Astrocyte (in vitro differentiated cells and primary cell): ENCODE measurements around the gene LRRC18. TPM values are rescaled to one million over a fixed set of nuclear protein-coding genes. Genes with fewer than 3 reads are reported as not detected.

ENCODE experiments used
- DNase-seq: peaks from one replicate; pipeline ENCODE4 v3.0.0-alpha.2; 2010; ENCODE audit warnings: low read depth
- FAIRE-seq: peaks from 2 replicates; lab custom pipeline; 2011; peaks lifted over from hg19 to GRCh38; lab: Jason Lieb, UNC
- H2AFZ ChIP-seq: 2 replicates; pipeline ENCODE4 v1.6.0; 2012; ENCODE audit warnings: low read depth, low read length, inconsistent platforms
- H3K27ac ChIP-seq: 2 replicates; pipeline ENCODE4 v1.5.1; 2011; ENCODE audit warnings: low read depth, low read length, inconsistent platforms
- H3K27me3 ChIP-seq: 2 replicates; pipeline ENCODE4 v1.6.0; 2011; ENCODE audit warnings: low read length, inconsistent platforms; ENCODE audit not compliant: insufficient read depth
- H3K36me3 ChIP-seq: 2 replicates; pipeline ENCODE4 v1.5.1; 2011; ENCODE audit warnings: low read length, inconsistent platforms; ENCODE audit not compliant: insufficient read depth
- H3K4me1 ChIP-seq: 2 replicates; pipeline ENCODE4 v1.5.1; 2011; ENCODE audit warnings: low read length, inconsistent platforms; ENCODE audit not compliant: insufficient read depth
- H3K4me2 ChIP-seq: 2 replicates; pipeline ENCODE4 v1.6.0; 2012; ENCODE audit warnings: low read length, inconsistent platforms
- H3K4me3 ChIP-seq: 2 replicates; pipeline ENCODE4 v1.5.1; 2011; ENCODE audit warnings: low read depth, mild to moderate bottlenecking, low read length, inconsistent platforms; ENCODE audit not compliant: insufficient read depth
- H3K79me2 ChIP-seq: 2 replicates; pipeline ENCODE4 v1.6.0; 2012; ENCODE audit warnings: mild to moderate bottlenecking, low read length, inconsistent platforms; ENCODE audit not compliant: insufficient read depth
- H3K9ac ChIP-seq: 2 replicates; pipeline ENCODE4 v1.6.0; 2012; ENCODE audit warnings: mild to moderate bottlenecking, low read length, inconsistent platforms
- H3K9me3 ChIP-seq: 2 replicates; pipeline ENCODE4 v1.5.1; 2012; ENCODE audit warnings: low read depth, mild to moderate bottlenecking, low read length, inconsistent platforms; ENCODE audit not compliant: insufficient read depth
- H4K20me1 ChIP-seq: 2 replicates; pipeline ENCODE4 v1.6.0; 2012; ENCODE audit warnings: low read length, inconsistent platforms; ENCODE audit not compliant: insufficient read depth
- H3K27ac Mint-ChIP-seq: one replicate; pipeline ENCODE4 v1.8.0; 2021; ENCODE audit warnings: mild to moderate bottlenecking, mixed read lengths; ENCODE audit not compliant: unreplicated experiment
- H3K27me3 Mint-ChIP-seq: one replicate; pipeline ENCODE4 v1.8.0; 2021; ENCODE audit warnings: low read depth, mixed read lengths; ENCODE audit not compliant: unreplicated experiment
- H3K36me3 Mint-ChIP-seq: one replicate; pipeline ENCODE4 v1.8.0; 2021; ENCODE audit warnings: low read depth, mixed read lengths; ENCODE audit not compliant: unreplicated experiment
- H3K4me1 Mint-ChIP-seq: one replicate; pipeline ENCODE4 v1.8.0; 2021; ENCODE audit warnings: low read depth, mixed read lengths; ENCODE audit not compliant: unreplicated experiment
- H3K4me3 Mint-ChIP-seq: one replicate; pipeline ENCODE4 v1.8.0; 2021; ENCODE audit warnings: mild to moderate bottlenecking, moderate library complexity, mixed read lengths; ENCODE audit not compliant: unreplicated experiment
- H3K9me3 Mint-ChIP-seq: one replicate; pipeline ENCODE4 v1.8.0; 2021; ENCODE audit warnings: mild to moderate bottlenecking, mixed read lengths; ENCODE audit not compliant: unreplicated experiment
- EZH2 ChIP-seq: IDR thresholded peaks from 2 replicates; pipeline ENCODE4 v1.6.1; 2012; ENCODE audit warnings: mild to moderate bottlenecking, low read length, inconsistent platforms; ENCODE audit not compliant: insufficient read depth
- total RNA-seq: library from RNA; stranded (reverse); gene quantifications from 2 replicates; pipeline ENCODE4 v1.2.1, GENCODE V29; 2021
- TF ChIP-seq, protein P1 (sequence below): IDR thresholded peaks from 2 replicates; pipeline ENCODE4 v1.5.1; 2011; ENCODE audit warnings: low read depth, mild to moderate bottlenecking, inconsistent platforms, low read length, moderate library complexity; ENCODE audit not compliant: insufficient read depth

Gene LRRC18
- total RNA-seq, 1 donor from 2014 or later: not detected

DNA sequence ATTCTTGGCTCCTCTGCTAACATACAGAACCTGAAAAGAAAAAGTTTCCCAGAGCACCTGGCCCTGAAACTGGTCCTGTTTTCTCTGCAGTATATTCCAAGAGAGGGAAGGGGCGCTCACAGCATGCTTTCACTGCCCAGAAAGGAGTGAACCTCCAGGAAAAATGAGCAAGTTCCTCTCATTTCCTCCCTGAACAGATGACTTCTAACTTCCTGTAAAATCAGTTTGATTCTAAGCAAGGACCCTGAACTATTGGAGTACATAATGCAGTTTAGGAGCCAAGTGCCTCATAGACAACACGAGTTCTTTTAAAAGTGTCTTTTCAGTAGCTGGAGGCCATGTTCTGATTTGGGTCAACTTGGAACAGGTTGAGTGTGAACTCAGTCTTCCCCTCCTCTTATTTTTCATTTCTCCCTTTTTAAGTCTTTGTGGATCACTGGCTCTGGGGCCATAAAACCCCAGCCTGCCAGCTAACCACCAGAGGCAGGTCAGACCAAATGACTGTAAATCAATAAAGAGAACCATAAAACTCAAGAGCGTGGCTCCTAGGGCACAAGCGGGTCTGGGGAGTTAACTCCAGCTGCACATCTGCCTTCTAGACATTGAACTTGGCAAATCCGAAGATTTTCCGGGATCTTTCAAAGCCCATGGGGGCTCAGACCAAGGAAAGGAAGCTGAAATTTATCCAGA, 5.9 kb upstream of the LRRC18 start:
- Histone ChIP-seq H3K4me2 (no peak overlapping the region), H3K79me2 (no peaks in the 10 kb centered on the region), H3K9ac (no peak overlapping the region), H3K27me3 (peaks cover 2% of the 10 kb centered on the region), H2AFZ (no peak overlapping the region), H3K4me3 (no peak overlapping the region), H3K27ac (no peak overlapping the region), H4K20me1 (no peaks in the 10 kb centered on the region), H3K4me1 (no peaks in the 10 kb centered on the region), H3K9me3 (no peaks in the 10 kb centered on the region), H3K36me3 (no peaks in the 10 kb centered on the region)
- H3K4me1 Mint-ChIP-seq: no peaks in the 10 kb centered on the region
- H3K36me3 Mint-ChIP-seq: no peaks in the 10 kb centered on the region
- H3K4me3 Mint-ChIP-seq: no peak overlapping the region
- DNase-seq: no peak
- H3K27me3 Mint-ChIP-seq: peaks cover 25% of the 10 kb centered on the region
- TF ChIP-seq EZH2: no peak
- TF ChIP-seq, protein P1, sequence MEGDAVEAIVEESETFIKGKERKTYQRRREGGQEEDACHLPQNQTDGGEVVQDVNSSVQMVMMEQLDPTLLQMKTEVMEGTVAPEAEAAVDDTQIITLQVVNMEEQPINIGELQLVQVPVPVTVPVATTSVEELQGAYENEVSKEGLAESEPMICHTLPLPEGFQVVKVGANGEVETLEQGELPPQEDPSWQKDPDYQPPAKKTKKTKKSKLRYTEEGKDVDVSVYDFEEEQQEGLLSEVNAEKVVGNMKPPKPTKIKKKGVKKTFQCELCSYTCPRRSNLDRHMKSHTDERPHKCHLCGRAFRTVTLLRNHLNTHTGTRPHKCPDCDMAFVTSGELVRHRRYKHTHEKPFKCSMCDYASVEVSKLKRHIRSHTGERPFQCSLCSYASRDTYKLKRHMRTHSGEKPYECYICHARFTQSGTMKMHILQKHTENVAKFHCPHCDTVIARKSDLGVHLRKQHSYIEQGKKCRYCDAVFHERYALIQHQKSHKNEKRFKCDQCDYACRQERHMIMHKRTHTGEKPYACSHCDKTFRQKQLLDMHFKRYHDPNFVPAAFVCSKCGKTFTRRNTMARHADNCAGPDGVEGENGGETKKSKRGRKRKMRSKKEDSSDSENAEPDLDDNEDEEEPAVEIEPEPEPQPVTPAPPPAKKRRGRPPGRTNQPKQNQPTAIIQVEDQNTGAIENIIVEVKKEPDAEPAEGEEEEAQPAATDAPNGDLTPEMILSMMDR: no peak
- FAIRE-seq: no peak
- no peaks in the 10 kb centered on the region for H3K9me3 Mint-ChIP-seq
- no peak overlapping the region for H3K27ac Mint-ChIP-seq

DNA sequence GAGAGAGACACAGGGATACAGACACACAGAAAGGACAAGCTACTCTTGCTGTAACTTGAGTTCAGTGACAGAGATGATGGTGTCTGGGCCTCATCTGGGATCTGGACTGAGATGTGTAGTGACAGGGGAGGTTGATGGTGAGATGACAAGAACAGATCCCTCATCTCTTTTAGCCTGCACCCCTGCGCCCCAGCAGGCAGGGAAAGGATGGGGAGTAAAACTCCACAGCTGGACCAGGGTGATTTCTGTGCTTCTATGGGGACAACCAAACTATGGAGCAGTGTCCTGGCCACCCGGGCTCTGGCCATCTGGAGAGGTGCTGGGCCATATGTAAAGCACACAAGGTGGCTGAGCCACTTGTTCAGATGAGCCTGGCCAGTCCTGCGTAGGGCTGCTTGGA, 4.5 kb upstream of the LRRC18 start:
- Mint-ChIP-seq H3K9me3 (no peaks in the 10 kb centered on the region), H3K27ac (no peak overlapping the region), H3K36me3 (no peaks in the 10 kb centered on the region), H3K4me3 (no peak overlapping the region), H3K4me1 (no peaks in the 10 kb centered on the region), H3K27me3 (peaks cover 34% of the 10 kb centered on the region)
- Histone ChIP-seq H3K4me2 (no peak overlapping the region), H4K20me1 (no peaks in the 10 kb centered on the region), H3K27ac (no peak overlapping the region), H3K4me1 (no peaks in the 10 kb centered on the region), H3K79me2 (no peaks in the 10 kb centered on the region), H3K27me3 (peaks cover 2% of the 10 kb centered on the region), H2AFZ (no peak overlapping the region), H3K9ac (no peak overlapping the region), H3K4me3 (no peak overlapping the region), H3K36me3 (no peaks in the 10 kb centered on the region), H3K9me3 (no peaks in the 10 kb centered on the region)
- TF ChIP-seq, protein P1: no peak
- TF ChIP-seq EZH2: no peak
- DNase-seq: no peak
- FAIRE-seq: no peak

DNA sequence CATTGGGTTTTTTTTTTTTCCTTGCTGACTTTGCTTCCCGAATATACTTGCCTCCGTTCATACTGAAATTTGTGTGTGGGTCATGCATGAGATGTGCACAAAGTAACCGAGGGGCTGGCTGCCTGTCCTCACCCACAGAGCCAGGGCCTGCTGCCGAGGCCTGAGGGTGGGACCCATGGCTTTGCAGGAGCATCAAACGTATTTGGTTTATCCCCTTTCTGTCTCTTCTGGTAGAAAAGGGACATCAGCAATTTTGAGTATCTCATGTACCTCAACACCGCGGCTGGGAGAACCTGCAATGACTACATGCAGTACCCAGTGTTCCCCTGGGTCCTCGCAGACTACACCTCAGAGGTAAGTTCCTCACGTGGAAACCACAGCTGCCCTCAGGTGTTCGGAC, 3.5 kb upstream of the LRRC18 start:
- peaks cover 32% of the 10 kb centered on the region for H3K27me3 Mint-ChIP-seq
- H3K36me3 ChIP-seq: no peaks in the 10 kb centered on the region
- no peak overlapping the region for H3K4me2 ChIP-seq
- H3K9me3 Mint-ChIP-seq: no peaks in the 10 kb centered on the region
- H4K20me1 ChIP-seq: no peaks in the 10 kb centered on the region
- no peaks in the 10 kb centered on the region for H3K27me3 ChIP-seq
- H2AFZ ChIP-seq: no peak overlapping the region
- H3K4me1 ChIP-seq: no peaks in the 10 kb centered on the region
- no peaks in the 10 kb centered on the region for H3K36me3 Mint-ChIP-seq
- no peaks in the 10 kb centered on the region for H3K79me2 ChIP-seq
- no peaks in the 10 kb centered on the region for H3K9me3 ChIP-seq
- H3K4me3 ChIP-seq: no peak overlapping the region
- no peak for FAIRE-seq
- no peak overlapping the region for H3K4me3 Mint-ChIP-seq
- DNase-seq: no peak
- no peak overlapping the region for H3K9ac ChIP-seq
- no peak overlapping the region for H3K27ac Mint-ChIP-seq
- H3K4me1 Mint-ChIP-seq: no peaks in the 10 kb centered on the region
- no peak overlapping the region for H3K27ac ChIP-seq
- no peak for TF ChIP-seq EZH2
- TF ChIP-seq, protein P1: no peak
